Measurements from ENCODE around the gene RAB8B.

RAB8B gene

DNA sequence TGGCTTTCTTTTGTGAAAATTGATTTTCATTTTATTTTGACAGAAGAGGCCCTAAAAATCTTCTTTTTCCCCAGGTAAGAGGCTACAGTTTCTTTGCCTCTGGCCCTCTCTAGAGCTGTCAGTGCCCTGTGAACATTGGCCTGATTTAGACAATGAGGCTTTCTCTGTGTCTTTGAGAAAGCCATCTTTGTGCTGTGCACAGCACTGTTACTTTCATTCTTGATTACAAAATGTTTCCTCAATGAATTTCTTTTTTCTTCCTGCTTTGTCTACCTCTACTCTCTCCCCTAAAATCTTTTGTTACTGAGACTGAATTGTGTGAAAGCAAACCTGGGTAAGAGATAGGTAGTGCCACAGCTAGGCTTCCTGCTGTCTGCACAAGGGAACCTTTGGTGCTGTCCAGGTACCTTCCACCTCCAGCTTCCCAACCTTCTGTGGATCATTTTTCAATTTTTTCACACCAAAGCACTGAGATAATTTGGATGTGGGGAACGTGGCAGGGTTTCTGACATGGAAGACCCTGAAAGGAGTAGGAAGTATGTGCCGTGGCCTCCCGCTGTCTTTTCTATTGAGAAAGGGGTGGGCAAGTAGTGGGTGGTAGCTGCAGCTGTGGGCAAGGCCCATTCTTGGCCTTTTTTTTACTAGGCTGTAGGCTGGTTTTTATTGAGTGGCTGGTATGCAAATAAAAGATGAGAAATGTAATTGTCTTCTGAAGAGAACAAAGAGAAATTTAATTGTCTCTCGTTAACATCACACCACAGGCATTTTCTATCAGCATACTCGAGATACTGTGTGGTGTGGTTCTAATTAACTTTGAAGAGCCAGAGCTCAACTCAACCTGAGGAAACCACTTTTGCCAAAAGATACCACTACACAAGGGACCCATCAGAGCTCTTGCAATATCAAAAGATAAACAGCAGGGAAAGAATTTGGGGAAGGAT lies 21.0 kb downstream of the RAB8B start:
- Histone ChIP-seq H3K9ac (ENCODE audit: low read depth, low read length) (no peak overlapping the region), H3K36me3 (ENCODE audit: insufficient read depth, low read length) (no peaks in the 10 kb centered on the region; the same call in 1 of the 2 replicates), H3K4me1 (ENCODE audit: insufficient read depth, low read length) (peaks cover 18% of the 10 kb centered on the region), H3K9me3 (ENCODE audit: control insufficient read depth, insufficient read depth, low read length) (no peaks in the 10 kb centered on the region)

- Histone ChIP-seq H3K36me3 (ENCODE audit: insufficient read depth, low read length) (no peaks in the 10 kb centered on the region; the same call in 1 of the 2 replicates), H3K9ac (ENCODE audit: low read depth, low read length) (no peak overlapping the region), H3K9me3 (ENCODE audit: control insufficient read depth, insufficient read depth, low read length) (no peaks in the 10 kb centered on the region), H3K4me1 (ENCODE audit: insufficient read depth, low read length) (peaks cover 18% of the 10 kb centered on the region)
Measured at GRCh38 chr15:63211092-63211490, 21.7 kb downstream of the RAB8B start.

DNA sequence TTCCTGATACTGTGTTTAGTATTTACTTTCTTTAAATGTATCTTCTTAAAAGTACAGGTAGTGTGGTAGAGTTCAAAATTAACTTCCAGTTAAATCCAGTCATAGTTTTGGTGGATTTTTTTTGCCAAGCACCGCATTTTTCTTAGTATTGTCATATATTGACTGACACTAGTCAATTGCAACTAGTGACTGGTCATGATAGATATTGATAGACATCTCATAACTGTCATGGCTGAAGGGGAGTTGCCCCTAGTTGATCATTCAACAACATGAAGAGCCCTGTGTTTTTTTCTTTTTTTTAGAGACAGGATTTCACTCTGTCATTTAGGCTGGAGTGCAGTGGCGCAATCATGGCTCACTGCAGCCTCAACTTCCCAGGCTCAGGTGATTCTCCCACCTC lies 22.1 kb downstream of the RAB8B start:
- H3K9ac ChIP-seq (ENCODE audit: low read depth, low read length): no peak overlapping the region
- H3K9me3 ChIP-seq (ENCODE audit: control insufficient read depth, insufficient read depth, low read length): no peaks in the 10 kb centered on the region
- H3K36me3 ChIP-seq (ENCODE audit: insufficient read depth, low read length): no peaks in the 10 kb centered on the region; the same call in 1 of the 2 replicates
- peaks cover 18% of the 10 kb centered on the region for H3K4me1 ChIP-seq (ENCODE audit: insufficient read depth, low read length)

DNA sequence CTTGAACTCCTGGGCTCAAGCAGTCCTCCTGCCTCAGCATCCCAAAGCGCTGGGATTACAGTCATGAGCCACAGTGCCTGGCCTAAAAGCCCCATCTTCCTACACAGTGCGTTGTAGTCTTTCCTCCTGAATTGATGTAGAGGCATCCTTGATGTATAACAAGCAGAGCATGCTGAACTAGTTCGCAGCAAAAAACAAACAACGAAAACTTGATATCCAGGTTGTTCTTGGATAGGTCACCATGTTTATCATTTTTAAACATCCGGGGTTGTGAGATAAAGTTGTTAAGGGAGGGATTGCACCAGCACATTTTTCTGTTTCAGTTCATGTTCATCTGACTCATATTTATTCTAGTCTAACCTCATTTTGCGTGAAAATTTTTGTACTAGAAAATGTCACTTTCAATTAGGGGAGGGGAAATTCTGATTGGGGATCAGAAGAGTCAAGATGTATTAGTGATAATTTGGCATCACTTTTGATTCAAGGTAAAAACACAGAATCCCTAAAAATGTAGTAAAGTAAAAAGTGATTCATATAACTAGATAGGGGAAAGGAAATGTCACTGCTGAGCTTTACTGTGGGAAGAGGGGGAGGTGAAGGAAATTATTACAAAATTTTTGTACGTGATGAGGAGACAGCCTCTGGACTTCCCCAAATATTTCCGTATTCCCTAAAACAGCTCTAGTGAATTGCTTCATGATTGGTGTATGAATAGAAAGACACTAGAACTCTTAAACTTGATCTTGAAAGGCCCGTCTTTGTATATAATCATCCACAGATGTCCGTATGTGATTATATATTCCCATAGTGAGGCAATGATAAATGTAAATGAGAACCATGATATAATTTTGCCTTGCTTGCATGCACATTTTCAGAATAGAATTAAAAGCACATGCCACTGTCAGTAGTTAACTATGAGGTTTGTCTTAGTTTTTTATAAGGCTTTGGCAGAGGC lies 22.9 kb downstream of the RAB8B start:
- Histone ChIP-seq H3K9me3 (ENCODE audit: control insufficient read depth, insufficient read depth, low read length) (no peaks in the 10 kb centered on the region), H3K36me3 (ENCODE audit: insufficient read depth, low read length) (no peaks in the 10 kb centered on the region; the same call in 1 of the 2 replicates), H3K9ac (ENCODE audit: low read depth, low read length) (no peak overlapping the region), H3K4me1 (ENCODE audit: insufficient read depth, low read length) (peaks cover 18% of the 10 kb centered on the region)

- no peak overlapping the region for H3K9ac ChIP-seq (ENCODE audit: low read depth, low read length)
- H3K4me1 ChIP-seq (ENCODE audit: insufficient read depth, low read length): peaks cover 4% of the 10 kb centered on the region; the same call in 1 of the 2 replicates
- no peaks in the 10 kb centered on the region for H3K9me3 ChIP-seq (ENCODE audit: control insufficient read depth, insufficient read depth, low read length)
- H3K36me3 ChIP-seq (ENCODE audit: insufficient read depth, low read length): no peaks in the 10 kb centered on the region; the same call in 1 of the 2 replicates
Measured at GRCh38 chr15:63218100-63218808, 28.8 kb downstream of the RAB8B start.

DNA sequence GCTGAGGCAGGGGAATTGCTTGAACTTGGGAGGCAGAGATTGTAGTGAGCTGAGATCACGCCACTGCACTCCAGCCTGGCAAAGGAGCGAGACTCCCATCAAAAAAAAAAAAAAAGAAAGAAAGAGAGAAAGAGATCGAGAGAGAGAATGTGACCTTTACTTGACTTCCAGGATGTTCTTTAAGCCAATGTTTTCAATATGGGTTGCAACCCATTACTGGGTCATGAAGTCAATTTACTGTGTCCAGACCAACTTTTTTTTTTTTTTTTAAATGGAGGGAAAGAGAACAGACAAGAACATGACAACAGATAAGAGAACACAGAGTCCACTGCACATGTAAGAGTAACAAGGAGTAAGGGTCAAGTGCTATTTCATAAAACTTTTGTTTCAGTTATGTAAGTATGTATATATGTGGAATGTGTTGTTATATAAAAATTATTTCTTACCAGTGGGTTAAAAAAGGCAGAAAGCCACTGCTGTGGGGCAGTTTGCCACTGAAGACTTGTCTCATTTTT lies 29.8 kb downstream of the RAB8B start:
- Histone ChIP-seq H3K9me3 (ENCODE audit: control insufficient read depth, insufficient read depth, low read length) (no peaks in the 10 kb centered on the region), H3K4me1 (ENCODE audit: insufficient read depth, low read length) (peaks cover 4% of the 10 kb centered on the region; the same call in 1 of the 2 replicates), H3K9ac (ENCODE audit: low read depth, low read length) (no peak overlapping the region), H3K36me3 (ENCODE audit: insufficient read depth, low read length) (no peaks in the 10 kb centered on the region; the same call in 1 of the 2 replicates)

DNA sequence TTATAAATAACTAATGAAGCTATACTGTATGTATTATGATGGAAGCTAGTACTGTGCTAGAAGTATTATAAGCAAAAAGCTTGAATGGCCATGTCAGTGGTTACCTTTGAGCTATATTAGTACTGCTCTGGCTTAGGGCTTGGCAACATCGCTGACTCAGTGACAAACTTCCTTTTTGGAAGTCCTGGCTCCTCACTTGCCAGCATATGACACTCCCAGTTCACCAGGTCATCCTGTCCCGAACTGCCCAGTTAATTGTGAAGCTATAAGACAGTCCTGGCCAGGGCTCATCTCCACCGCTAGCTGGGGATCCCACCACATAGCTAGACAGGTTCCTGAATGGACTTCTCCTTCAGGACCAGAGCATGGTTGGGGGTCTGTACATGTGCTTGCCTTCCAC lies 31.9 kb downstream of the RAB8B start:
- Histone ChIP-seq H3K4me1 (ENCODE audit: insufficient read depth, low read length) (peaks cover 4% of the 10 kb centered on the region; the same call in 1 of the 2 replicates), H3K36me3 (ENCODE audit: insufficient read depth, low read length) (no peaks in the 10 kb centered on the region), H3K9ac (ENCODE audit: low read depth, low read length) (no peak overlapping the region)

DNA sequence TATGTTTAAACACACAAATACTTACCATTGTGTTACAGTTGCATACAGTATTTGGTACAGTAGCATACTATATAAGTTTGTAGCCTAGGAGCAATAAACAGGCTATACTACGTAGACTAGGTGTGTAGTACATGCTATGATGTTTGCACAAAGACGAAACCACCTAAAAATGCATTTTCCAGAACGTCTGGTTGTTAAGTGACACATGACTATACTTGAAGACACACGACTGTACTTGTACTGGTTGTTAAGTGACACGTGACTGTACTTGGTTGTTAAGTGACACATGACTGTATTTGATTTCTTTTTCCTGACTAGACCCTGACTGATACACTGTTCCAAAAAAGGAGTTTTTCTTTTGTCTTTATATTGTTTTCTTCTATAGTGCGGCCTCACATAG lies 34.1 kb downstream of the RAB8B start:
- Histone ChIP-seq H3K4me1 (ENCODE audit: insufficient read depth, low read length) (no peaks in the 10 kb centered on the region), H3K36me3 (ENCODE audit: insufficient read depth, low read length) (no peaks in the 10 kb centered on the region), H3K9ac (ENCODE audit: low read depth, low read length) (no peak overlapping the region), H3K9me3 (ENCODE audit: control insufficient read depth, insufficient read depth, low read length) (no peaks in the 10 kb centered on the region)

More for the DNA sequence above, 31.9 kb downstream of the RAB8B start:
- H3K9me3 ChIP-seq (ENCODE audit: control insufficient read depth, insufficient read depth, low read length): no peaks in the 10 kb centered on the region

GRCh38 chr15:63225381-63225780 lies 36.0 kb downstream of the RAB8B start:
- 0 out of 2 replicates have a peak, but pooled peaks cover 4% of the 10 kb centered on the region for H3K4me1 ChIP-seq (ENCODE audit: insufficient read depth, low read length)
- no peaks in the 10 kb centered on the region for H3K36me3 ChIP-seq (ENCODE audit: insufficient read depth, low read length)
- no peaks in the 10 kb centered on the region for H3K9me3 ChIP-seq (ENCODE audit: control insufficient read depth, insufficient read depth, low read length)
- H3K9ac ChIP-seq (ENCODE audit: low read depth, low read length): no peak overlapping the region

GRCh38 chr15:63226155-63226883 lies 36.9 kb downstream of the RAB8B start:
- H3K36me3 ChIP-seq (ENCODE audit: insufficient read depth, low read length): no peaks in the 10 kb centered on the region
- 0 out of 2 replicates have a peak, but pooled peaks cover 4% of the 10 kb centered on the region for H3K4me1 ChIP-seq (ENCODE audit: insufficient read depth, low read length)
- H3K9me3 ChIP-seq (ENCODE audit: control insufficient read depth, insufficient read depth, low read length): no peaks in the 10 kb centered on the region
- no peak overlapping the region for H3K9ac ChIP-seq (ENCODE audit: low read depth, low read length)

- Histone ChIP-seq H3K36me3 (ENCODE audit: insufficient read depth, low read length) (no peaks in the 10 kb centered on the region), H3K4me1 (ENCODE audit: insufficient read depth, low read length) (0 out of 2 replicates have a peak, but pooled peaks cover 4% of the 10 kb centered on the region), H3K9ac (ENCODE audit: low read depth, low read length) (no peak overlapping the region), H3K9me3 (ENCODE audit: control insufficient read depth, insufficient read depth, low read length) (no peaks in the 10 kb centered on the region)
Measured at GRCh38 chr15:63226966-63227401, 37.6 kb downstream of the RAB8B start.

- Histone ChIP-seq H3K9me3 (ENCODE audit: control insufficient read depth, insufficient read depth, low read length) (no peaks in the 10 kb centered on the region), H3K4me1 (ENCODE audit: insufficient read depth, low read length) (0 out of 2 replicates have a peak, but pooled peaks cover 4% of the 10 kb centered on the region), H3K36me3 (ENCODE audit: insufficient read depth, low read length) (no peaks in the 10 kb centered on the region), H3K9ac (ENCODE audit: low read depth, low read length) (no peak overlapping the region)
Measured at GRCh38 chr15:63227689-63228088, 38.3 kb downstream of the RAB8B start.

GRCh38 chr15:63231206-63231605 lies 41.8 kb downstream of the RAB8B start:
- H3K9me3 ChIP-seq (ENCODE audit: control insufficient read depth, insufficient read depth, low read length): no peaks in the 10 kb centered on the region
- H3K4me1 ChIP-seq (ENCODE audit: insufficient read depth, low read length): 0 out of 2 replicates have a peak, but pooled peaks cover 4% of the 10 kb centered on the region
- H3K36me3 ChIP-seq (ENCODE audit: insufficient read depth, low read length): no peaks in the 10 kb centered on the region
- no peak overlapping the region for H3K9ac ChIP-seq (ENCODE audit: low read depth, low read length)

All from ES-I3 (cell line).